H1 (cell line): ENCODE data around the gene TINCR. TPM values are rescaled to one million over a fixed set of nuclear protein-coding genes. Genes with fewer than 3 reads are reported as not detected.

Source experiments
- ASH2L ChIP-seq: fragments of 200-600, 300-600 bp; sonication (generic); IDR thresholded peaks from one replicate; pipeline ENCODE4 v1.7.1; 2017; ENCODE audit warnings: low read length
- CHD7 ChIP-seq: fragments of 300-600 bp; sonication (generic); IDR thresholded peaks from 2 replicates; pipeline ENCODE4 v1.7.1; 2012; ENCODE audit warnings: low read length, moderate library complexity, mild to moderate bottlenecking, inconsistent platforms; ENCODE audit not compliant: insufficient replicate concordance
- HDAC2 ChIP-seq, 2 experiments: fragments of 300-600 bp in 1 of 2; sonication (generic) in 1 of 2; IDR thresholded peaks; 2 replicates each; pipeline ENCODE4 v1.6.1; 2011 to 2012; ENCODE audit warnings: low read depth in 2 of 2, low read length in 2 of 2, mild to moderate bottlenecking in 2 of 2, moderate library complexity in 2 of 2, borderline replicate concordance in 1 of 2, inconsistent platforms in 1 of 2
- KDM1A ChIP-seq: fragments of 200-600, 300-600 bp; sonication (generic); IDR thresholded peaks from 2 replicates; pipeline ENCODE4 v1.7.1; 2016; ENCODE audit warnings: mild to moderate bottlenecking, low read length, borderline replicate concordance
- POLR2A ChIP-seq, 2 experiments: IDR thresholded peaks; 1 replicate in 1 of 2; 2 replicates in 1 of 2; pipeline ENCODE4 v1.6.1; 2011; ENCODE audit warnings: low read depth in 2 of 2, low read length in 2 of 2, mild to moderate bottlenecking in 2 of 2; ENCODE audit errors: control extremely low read depth in 1 of 2
- POU5F1 ChIP-seq: IDR thresholded peaks from 2 replicates; pipeline ENCODE4 v1.6.1; 2011; ENCODE audit warnings: low read depth, mild to moderate bottlenecking, low read length, moderate library complexity
- RBBP5 ChIP-seq: IDR thresholded peaks from 2 replicates; pipeline ENCODE4 v1.7.1; 2012; ENCODE audit warnings: low read depth, mild to moderate bottlenecking, inconsistent platforms, low read length, moderate library complexity, borderline replicate concordance
- RNF2 ChIP-seq: fragments of 200-900, 300-1000 bp; sonication (generic); IDR thresholded peaks from 2 replicates; pipeline ENCODE4 v1.7.1; 2016; ENCODE audit warnings: borderline replicate concordance, low read depth, mild to moderate bottlenecking, antibody characterized with exemption, low read length; ENCODE audit not compliant: poor library complexity, severe bottlenecking; ENCODE audit errors: missing control alignments
- SP4 ChIP-seq: IDR thresholded peaks from 2 replicates; pipeline ENCODE4 v1.6.1; 2012; ENCODE audit warnings: low read length, inconsistent platforms
- SRF ChIP-seq: IDR thresholded peaks from 2 replicates; pipeline ENCODE4 v1.6.1; 2011; ENCODE audit warnings: mild to moderate bottlenecking, low read depth, low read length, moderate library complexity
- TAF7 ChIP-seq: optimal IDR thresholded peaks from 2 replicates; pipeline ENCODE3; 2011; ENCODE audit warnings: low read depth, mild to moderate bottlenecking, inconsistent platforms, low read length, moderate library complexity, borderline replicate concordance
- polyA plus RNA-seq, 7 experiments: library from polyadenylated mRNA; depleted of rRNA in 3 of 7; stranded (reverse) in 5 of 7; unstranded in 2 of 7; fragments of >200 nt in 5 of 7; fragments of 200-250 nt in 2 of 7; gene quantifications; 1 replicate in 5 of 7; 2 replicates in 1 of 7; 4 replicates in 1 of 7; pipeline versions ENCODE4 v1.2.1 to v1.2.3, GENCODE V29; 2011 to 2013; ENCODE audit warnings: missing spikeins in 2 of 7, mixed read lengths in 2 of 7
- total RNA-seq: library from RNA; stranded (reverse); fragmentation: NEBNext Ultra II Directional; extraction: Animal tissue kit (Norgen Biotek cat#: 25700); gene quantifications from 2 replicates; pipeline ENCODE4 v1.2.1, GENCODE V29; 2021

Gene TINCR
- total and polyA plus RNA-seq, 2 of the 8 experiments (the other 6 are each of a cell fraction or from before 2014, with no cell fraction given), result 0.52 to 1.4 TPM

- TF ChIP-seq HDAC2 (IDR thresholded peaks at IDR 0.05; ENCODE audit: borderline replicate concordance in 1 of 2, low read depth in 2 of 2, low read length in 2 of 2) (peak in 1 of 2 experiments; percentile 98; a peak in 1 of 4 replicates), TAF7 (no peak), POLR2A (IDR thresholded peaks at IDR 0.05; ENCODE audit: control extremely low read depth in 1 of 2, low read depth in 2 of 2, low read length in 2 of 2) (no peak; a peak in 1 of 3 replicates), KDM1A (peak; percentile 99), POU5F1 (no peak), ASH2L (peak; percentile 86), RNF2 (no peak), SRF (peak; percentile 13; the same call in 1 of the 2 replicates), RBBP5 (peak; percentile 97), SP4 (no peak), CHD7 (no peak)
These were observed 31.3 kb downstream of the TINCR start (continued) for GRCh38 chr19:5536337-5536894.
